HTR-8/SVneo (cell line): ENCODE measurements around the gene CSNK1G2.

Experiments used
- DNase-seq: peaks from one replicate; pipeline ENCODE4 v3.0.0; 2011; ENCODE audit warnings: low spot score, mixed read lengths; ENCODE audit not compliant: insufficient read length
- FAIRE-seq: peaks from 2 replicates; lab custom pipeline; 2011; peaks lifted over from hg19 to GRCh38; lab: Jason Lieb, UNC

Gene CSNK1G2

DNA sequence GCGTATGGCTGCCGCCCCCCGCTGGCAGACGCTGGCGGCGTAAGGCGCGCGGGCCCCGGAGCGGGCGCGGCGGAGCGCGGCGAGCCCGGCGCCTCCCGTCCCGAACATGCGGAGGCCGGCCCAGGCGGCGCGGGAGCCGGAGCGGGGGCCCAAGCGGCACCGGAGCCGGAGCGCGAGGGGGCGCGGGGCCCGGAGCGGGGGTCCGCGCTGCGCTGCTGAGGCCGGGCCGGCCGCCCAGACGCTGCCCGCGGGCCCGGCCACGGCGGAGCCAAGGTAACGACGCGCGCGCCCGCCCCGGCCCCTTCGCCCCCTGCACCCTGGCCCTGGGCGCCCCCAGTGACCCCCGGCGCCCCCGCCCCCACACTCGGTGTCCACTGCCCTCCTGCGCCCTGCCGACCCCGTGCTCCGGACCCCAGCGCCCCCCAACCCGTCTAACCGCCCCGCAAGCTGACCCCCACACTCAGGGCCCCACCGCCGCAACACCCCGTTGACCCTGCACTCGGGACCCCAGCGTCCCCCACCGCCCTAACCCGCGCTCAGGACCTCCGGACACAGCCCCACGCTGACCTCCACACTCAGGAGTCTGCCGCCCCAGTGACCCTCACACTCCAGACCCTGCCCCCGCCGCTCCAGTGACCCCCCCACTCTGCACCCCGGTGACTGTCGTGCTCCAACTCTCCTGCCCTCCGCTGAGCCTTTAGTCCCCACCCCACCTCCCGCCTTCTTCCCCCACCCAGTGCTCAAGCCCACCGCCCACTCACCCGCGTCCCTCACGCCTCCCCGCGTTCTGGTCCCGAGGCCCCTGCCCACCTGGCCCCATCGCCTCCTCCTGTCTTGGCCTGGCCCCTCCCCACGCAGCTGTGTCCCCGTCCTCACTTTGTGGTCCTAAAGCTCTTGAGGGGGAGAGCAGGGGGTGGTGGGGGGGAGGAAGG lies at the start of gene CSNK1G2:
Gene CSNK1G2, plus strand, starts transcription at position 27 of the 932 bp plus-strand sequence. CDS start 28,601 bp downstream, outside the sequence.
- FAIRE-seq (no peak), DNase-seq (no peak)

DNA sequence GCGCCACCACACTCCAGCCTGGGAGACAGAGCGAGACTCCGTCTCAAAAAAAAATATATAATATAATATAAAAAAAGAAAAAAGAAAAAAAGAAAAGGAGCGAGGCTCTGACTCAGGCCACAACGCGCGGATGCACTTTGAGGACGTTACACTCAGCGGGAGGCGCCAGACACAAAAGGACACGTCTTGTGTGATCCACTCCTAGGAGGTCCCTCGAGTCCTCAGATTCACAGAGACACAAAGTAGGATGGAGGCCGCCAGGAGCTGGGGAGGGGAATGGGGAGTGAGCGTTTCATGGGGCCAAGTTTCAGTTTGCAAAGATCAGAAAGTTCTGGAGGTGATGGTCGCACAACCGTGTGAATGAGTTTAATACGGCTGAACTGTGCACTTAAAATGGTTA lies 47.2 kb upstream of the CSNK1G2 start:
- FAIRE-seq (no peak), DNase-seq (no peak)

DNA sequence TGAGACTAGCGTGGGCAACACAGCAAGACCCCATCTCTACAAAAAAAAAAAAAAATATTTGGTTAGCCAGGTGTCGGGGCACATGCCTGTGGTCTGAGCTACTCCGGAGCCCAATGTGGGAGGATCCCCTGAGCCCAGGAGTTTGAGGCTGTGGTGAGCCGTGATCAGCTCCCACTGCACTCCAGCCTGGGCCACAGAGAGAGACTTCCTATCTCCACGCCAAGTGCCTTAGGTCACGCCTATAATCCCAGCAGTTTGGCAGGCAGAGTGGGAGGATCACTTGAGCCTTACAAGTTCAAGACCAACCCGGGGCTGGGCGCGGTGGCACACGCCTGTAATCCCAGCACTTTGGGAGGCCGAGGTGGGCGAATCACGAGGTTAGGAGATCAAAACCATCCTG lies 44.5 kb upstream of the CSNK1G2 start:
- FAIRE-seq, result no peak
- DNase-seq, result no peak

DNA sequence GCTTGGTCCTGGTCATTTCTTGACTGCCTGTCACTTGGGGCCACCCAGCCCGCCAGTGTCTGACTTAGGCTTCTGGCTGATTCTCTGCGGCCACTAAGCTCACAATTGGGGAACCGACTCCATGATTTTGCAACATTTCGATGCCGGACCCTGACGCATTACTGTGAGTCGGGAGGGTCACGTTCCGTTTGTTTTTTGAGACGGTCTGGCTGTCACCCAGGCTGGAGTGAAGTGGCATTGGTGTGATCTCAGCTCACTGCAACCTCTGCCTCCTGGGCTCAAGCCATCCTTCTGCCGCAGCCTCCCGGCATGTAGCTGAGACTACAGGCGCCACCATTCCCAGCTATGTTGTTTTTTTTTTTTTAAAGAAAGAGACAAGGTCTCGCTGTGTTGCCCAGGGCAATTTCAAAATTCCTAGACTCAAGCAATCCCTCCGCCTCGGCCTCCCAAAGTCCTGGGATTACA lies 39.0 kb upstream of the CSNK1G2 start:
- no peak for DNase-seq
- FAIRE-seq, result no peak

DNA sequence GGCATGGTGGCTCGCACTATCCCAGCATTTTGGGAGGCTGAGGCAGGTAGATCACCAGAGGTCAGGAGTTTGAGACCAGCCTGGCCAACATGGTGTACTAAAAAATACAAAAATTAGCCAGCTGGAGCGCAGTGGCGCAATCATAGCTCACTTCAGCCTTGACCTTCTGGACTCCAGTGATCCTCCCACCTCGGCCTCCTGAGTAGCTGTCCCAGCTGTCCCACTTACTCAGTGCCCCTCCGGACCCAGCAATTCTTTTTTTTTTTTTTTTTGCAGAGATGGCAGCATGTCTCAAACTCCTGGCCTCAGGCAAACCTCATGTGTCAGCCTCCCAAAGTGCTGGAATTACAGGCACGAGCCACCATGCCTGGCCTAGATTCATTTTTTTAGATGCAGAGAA lies 38.0 kb upstream of the CSNK1G2 start:
- DNase-seq (no peak), FAIRE-seq (no peak)

DNA sequence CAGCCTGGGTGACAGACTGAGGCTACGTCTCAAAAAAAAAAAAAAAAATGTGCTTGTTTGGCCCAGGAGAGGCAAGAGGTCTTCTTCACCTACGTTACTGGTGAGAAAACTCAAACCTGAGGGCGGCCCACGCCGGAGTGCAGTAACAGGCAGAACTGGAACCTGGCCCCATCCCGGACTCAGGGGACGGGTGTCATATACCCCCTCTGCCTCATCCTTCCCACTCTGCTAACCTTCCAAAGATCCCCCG lies 36.2 kb upstream of the CSNK1G2 start:
- DNase-seq (no peak), FAIRE-seq (no peak)

DNA sequence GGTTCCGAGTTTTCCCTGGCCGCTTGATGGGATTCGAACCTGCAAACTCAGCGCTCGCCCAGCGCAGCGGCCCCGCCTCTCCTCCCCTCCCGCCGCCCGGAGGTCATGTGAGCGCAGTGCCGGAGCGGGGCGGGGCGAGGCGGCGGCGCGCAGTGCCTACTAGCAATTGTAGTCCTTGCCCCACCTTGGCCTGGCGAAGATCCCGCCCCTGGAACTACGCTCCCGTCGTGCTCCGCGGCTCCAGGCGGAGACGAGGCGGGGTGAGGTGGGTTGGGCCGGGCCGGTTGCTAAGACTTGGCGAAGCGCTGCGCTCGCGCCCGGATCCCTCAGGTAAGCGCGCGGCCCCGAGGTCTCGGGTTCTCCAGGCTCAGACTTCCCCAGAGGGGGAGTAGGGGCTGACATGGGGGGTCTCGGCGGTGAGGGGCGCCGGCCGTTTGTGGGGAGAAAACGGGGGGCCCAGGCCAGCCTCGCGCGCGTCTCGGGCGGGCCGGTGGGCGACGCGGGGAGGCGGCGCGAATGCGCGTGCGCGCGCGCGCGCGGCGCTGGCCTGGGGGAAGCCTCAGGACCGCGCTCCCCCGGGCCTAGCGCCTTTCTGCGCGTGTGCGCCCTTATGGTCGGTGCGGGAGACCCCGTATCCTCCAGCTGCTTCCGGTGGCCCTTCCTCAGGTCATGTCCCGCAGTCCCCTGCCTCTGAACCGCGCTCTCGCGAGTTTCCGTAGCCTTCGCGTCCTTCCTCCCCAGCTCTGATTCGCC lies 35.7 kb upstream of the CSNK1G2 start, which contains the start of the genes ADAT3 and SCAMP4:
Gene ADAT3, plus strand, starts transcription at position 290 of the 753 bp plus-strand sequence. CDS start 6,649 bp downstream, outside the sequence.
Gene SCAMP4, plus strand, starts transcription at position 290 of the 753 bp plus-strand sequence. CDS start 9,621 bp downstream, outside the sequence.
- DNase-seq (peak; percentile 93), FAIRE-seq (peak; percentile 90)

DNA sequence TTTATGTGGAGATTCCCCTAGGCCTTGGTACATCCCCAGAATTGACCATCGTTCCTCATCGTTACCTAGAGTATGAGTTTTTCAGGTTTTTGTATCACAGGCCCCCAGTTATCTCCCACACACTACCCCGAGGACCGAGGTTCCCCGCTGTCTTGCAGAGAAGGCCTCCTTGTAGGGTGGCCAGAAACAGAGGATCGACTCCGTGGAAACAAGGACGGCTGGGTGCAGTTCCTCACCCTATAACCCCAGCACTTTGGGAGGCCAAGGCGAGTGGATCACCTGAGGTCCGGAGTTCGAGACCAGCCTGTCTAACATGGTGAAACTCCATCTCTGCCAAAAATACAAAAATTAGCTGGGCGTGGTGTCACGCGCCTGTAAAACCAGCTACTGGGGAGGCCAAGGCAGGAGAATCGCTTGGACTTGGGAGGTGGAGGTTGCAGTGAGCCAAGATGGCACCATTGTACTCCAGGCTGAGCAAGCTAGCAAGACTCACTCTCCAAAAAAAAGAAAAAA lies 35.1 kb upstream of the CSNK1G2 start:
- no peak for FAIRE-seq
- no peak for DNase-seq

DNA sequence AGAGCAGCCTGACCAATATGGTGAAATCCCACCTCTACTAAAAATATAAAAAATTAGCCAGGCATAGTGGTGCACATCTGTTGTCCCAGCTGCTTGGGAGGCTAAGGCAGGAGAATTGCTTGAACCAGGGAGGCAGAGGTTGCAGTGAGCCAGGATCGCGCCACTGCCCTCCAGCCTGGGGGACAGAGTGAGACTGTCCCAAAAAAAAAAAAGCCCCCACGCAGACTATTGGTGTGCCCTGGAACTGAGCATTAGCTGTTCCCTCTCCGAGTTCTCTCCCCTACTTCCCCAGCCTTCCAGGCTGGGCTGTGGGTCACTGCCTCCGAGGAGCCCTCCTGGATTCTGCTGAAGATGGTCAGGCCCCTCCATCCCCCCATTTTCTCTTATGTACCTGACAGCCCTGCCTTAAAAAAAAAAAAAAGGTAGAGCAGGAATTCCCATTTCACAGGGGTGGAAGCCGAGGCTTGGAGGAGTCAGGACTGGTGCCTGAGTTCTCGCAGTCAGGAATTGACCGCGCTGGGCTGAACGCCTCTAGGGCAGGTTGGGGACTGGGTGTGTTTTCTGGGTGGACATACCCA lies 33.9 kb upstream of the CSNK1G2 start:
- no peak for FAIRE-seq
- DNase-seq, result no peak

DNA sequence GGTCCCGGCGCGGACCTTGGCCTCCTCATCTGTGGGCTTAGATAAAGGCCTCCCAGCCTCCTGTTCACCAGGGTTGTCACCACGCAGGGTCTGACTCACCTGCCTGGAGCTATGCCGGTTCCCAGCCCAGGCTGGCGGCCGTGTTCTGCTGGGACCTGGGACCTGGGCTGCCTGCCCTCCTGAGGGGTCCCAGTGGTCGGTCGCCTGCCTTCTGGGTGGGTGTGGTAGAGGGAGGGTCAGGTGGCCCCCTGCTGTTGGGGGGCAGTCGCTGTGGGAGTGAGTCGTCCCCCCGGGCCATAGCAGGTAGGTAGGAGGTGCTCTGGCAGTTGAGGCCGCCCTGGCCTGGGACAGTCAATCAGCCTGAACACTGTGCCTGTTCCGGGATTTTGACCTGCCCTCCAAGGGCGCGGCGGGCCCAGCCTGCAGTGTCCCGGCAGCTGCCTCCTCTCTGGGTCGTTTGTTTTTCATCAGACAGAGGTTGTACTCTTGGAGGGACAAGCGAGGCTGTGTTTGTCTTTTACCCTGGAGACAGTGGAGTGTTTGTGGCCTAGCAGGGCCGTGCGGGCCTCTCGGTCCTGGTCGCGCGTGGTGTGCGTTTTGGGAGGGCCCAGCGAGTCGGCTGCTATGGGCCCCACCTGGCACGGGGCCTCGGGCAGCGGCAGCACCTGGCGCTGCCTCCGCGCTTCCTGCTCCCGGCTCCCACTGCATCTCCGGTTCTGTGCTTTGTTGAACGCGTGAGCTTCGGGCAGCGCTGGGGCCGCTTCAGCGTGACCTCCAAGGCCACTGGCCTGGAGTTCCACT lies 33.2 kb upstream of the CSNK1G2 start:
- no peak for DNase-seq
- no peak for FAIRE-seq

DNA sequence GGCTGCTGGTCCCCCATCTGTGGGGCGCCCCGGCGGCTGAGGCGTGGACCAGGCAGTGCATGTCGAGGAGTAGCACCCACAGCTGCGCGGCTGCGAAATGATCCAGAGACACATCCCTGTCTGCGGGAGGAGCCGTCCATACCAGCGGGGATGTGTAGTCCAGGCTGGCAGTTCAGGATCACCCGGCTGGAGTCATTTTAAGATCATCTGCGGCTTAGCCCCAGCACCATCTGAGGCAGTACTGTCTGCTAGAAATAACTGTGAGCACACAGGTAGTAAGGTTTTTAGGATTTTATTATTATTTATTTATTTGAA lies 32.7 kb upstream of the CSNK1G2 start:
- no peak for FAIRE-seq
- DNase-seq, result no peak

DNA sequence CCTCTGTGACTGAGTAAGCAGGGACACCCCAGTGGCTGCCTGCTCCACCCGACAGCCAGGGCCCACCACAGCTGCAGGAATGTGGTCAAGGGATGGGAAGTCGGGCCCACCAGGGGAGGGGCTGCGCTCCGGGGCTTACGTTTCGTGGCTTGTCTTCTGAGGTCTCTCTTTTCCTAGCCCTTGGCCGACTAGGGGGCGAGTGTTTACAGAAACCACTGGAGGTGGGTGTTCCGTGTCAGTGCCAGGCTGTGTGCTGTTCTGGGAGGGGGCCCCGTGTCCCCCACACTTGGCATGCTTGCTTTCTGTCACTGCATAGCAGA lies 31.3 kb upstream of the CSNK1G2 start:
- no peak for DNase-seq
- FAIRE-seq, result no peak

DNA sequence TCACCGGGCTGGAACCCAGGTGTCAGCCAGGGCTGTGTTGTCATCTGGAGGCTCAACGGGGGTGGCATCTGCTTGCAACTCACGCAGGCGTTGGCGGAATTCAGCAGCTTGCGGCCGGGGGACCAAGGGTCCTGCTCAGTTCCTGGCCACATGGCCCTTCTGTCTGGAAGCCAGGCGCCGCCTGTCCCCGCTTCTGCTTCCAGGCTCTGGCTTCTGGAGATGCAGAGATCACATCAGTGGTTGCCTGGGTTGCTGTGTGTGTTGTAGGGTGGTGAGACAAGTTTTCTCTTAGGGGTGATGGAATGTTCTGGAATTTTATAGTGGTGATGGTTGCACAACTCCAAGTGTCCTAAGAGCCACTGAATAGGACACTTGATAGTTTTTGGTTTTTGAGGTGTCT lies 30.8 kb upstream of the CSNK1G2 start:
- no peak for FAIRE-seq

DNA sequence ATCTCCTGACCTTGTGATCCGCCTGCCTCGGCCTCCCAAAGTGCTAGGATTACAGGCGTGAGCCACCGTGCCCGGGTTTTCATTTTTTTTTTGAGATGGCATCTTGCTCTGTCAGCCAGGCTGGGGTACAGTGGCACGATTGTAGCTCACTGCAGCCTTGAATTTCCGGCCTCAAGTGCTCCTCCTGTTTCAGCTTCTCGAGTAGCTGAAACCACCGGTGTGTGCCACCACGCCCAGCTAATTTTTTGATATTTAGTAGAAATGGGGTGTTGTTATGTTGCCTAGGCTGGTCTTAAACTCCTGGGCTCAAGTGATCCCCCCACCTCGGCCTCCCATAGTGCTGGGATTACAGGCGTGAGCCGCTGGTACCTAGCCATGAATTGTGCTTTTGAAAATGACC lies 29.9 kb upstream of the CSNK1G2 start:
- no peak for FAIRE-seq

More for the DNA sequence above, 30.8 kb upstream of the CSNK1G2 start:
- DNase-seq, result no peak

DNA sequence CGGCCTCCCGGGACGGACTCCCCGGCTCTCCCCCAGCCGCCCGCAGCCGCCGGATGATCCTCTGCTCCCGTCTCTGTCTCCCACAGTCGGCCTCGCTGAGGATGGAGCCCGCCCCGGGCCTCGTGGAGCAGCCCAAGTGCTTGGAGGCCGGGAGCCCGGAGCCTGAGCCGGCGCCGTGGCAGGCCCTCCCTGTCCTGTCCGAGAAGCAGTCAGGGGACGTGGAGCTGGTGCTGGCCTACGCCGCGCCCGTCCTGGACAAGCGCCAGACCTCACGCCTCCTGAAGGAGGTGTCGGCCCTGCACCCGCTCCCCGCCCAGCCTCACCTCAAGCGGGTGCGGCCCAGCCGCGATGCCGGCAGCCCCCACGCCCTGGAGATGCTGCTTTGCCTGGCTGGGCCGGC lies 29.0 kb upstream of the CSNK1G2 start:
- FAIRE-seq (no peak), DNase-seq (no peak)

More for the DNA sequence above, 29.9 kb upstream of the CSNK1G2 start:
- DNase-seq, result no peak

DNA sequence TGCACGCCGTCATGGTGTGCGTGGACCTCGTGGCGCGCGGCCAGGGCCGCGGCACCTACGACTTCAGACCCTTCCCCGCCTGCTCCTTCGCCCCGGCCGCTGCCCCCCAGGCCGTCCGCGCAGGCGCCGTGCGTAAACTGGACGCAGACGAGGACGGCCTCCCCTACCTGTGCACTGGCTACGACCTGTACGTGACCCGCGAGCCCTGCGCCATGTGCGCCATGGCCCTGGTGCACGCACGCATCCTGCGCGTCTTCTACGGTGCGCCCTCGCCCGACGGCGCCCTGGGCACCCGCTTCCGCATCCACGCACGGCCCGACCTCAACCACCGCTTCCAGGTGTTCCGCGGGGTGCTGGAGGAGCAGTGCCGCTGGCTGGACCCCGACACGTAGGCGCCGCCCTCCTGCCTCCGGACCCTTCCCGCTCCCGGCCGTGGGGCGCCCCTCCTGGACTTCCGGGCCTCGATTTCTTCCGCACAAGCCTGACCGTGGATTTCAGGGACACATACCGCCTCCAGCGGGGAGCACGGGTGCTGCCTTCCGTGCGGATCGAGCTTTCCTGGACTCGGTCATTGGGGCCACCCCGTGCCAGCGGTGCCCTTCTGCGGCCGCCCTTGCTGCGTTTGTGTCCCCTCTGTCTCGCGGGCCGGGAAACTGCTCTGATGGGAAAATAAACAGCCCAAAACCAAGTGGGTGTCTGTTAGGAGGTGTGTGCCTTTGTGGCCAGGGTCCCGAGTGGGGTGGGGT lies 28.0 kb upstream of the CSNK1G2 start:
- DNase-seq, result no peak
- no peak for FAIRE-seq

DNA sequence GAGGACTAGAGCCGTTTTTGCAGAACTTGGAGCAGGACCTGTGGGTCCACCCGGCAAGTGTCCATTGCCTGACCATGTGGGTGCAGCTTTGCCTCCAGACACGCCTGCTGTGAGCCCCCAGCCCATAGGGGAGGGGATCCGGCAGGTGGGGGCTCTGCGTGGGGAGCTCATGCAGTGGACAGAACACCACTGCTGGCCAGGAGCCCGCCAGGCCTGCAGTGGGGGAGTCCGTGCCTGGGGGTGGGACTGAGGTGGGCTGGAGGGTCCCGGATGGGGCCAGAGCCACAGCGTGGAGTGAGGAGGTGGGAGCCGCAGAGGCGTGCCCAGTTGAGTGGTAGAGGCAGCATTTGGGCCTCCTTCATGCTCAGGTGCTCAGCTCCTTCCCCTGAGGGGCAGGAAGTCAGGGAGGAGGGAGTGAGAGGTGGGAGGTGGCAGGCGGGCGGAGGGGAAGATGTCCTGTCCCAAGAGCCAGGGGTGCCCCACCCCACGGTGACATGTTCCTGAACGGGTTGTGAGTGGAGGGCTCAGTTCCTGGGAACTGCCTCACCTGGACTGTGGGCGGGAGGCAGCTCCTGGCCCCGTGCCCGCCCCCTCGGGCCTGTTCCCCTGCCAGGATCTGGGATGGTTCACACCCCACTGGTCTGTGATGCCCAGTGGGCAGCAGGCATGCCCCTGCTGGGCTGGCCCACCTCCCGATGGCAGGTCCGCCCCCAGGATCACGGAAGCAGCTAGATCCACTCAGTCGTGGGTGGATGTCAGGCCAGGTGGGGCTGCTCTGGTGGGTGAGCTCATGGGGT lies 27.0 kb upstream of the CSNK1G2 start:
- DNase-seq (no peak), FAIRE-seq (no peak)

DNA sequence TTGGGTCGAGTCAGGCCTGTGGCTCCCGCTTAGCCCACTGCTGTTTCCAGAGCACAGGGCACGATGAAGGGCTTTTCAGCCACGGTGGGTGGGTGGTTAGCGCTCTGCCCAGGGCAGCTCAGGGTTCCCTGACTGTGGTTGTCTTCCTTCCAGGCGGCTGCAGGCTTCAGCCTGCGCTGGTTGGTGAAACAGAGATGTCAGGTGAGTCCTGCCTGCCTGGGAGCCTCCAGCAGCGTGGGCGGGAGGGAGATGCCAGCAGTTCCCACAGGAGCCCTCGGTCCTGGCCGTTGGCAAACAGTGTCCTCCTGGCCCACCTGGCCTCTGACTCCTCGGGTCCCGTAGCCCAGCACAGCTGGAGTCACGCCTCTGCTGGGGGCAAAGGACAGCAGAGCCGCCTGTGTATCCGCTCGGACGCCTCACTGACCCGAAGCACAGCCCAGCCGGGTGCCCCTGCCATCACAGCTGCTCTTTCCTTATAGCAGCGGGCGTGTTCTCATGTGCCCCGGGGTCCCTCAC lies 26.1 kb upstream of the CSNK1G2 start:
- FAIRE-seq (no peak), DNase-seq (no peak)
